ENCODE data around the gene RAG2. TPM values are rescaled to one million over a fixed set of nuclear protein-coding genes. Genes with fewer than 3 reads are reported as not detected.

The RAG2 gene
- total RNA-seq: not detected

DNA sequence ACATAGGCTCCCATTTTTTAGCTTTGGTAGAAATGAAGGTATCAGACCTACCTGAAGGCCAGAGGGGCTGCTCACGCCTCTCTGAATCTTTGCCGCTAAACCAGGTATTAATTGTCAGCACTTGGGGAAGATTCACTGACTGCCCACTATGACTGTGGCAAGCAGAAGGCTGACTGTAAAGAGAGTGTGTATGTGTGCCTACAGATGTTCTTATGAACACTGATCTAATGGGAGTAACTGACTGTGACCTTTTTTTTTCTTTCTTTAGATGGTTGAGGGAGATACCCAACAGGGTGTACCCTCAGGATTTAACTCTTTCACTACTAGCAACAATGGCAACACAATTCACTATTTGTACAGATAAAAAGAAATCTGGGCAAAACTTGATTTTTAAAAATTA is at the start of gene RAG2:
TSS of gene RAG2 (minus strand) at position 186 of the 400 bp plus-strand sequence. CDS start 4,068 bp downstream, outside the sequence.
- Mint-ChIP-seq H3K9me3 (no peaks in the 10 kb centered on the region), H3K27me3 (ENCODE audit: low read depth) (peaks cover 30% of the 10 kb centered on the region), H3K36me3 (ENCODE audit: insufficient read depth) (no peaks in the 10 kb centered on the region), H3K4me3 (no peak within 1 kb of the TSS), H3K4me1 (ENCODE audit: low read depth) (peaks cover 6% of the 10 kb centered on the region)
- DNase-seq (no peak), ATAC-seq (no peak)

GRCh38 chr11:36638556-36638955 is 40.5 kb upstream of the RAG2 start:
- peaks cover 2% of the 10 kb centered on the region for H3K9me3 Mint-ChIP-seq
- H3K4me3 Mint-ChIP-seq: no peak overlapping the region
- ATAC-seq (no peak), DNase-seq (no peak)
- H3K36me3 Mint-ChIP-seq (ENCODE audit: insufficient read depth): no peaks in the 10 kb centered on the region
- H3K4me1 Mint-ChIP-seq (ENCODE audit: low read depth): no peaks in the 10 kb centered on the region
- peaks cover 7% of the 10 kb centered on the region for H3K27me3 Mint-ChIP-seq (ENCODE audit: low read depth)

GRCh38 chr11:36635066-36635862 is 37.2 kb upstream of the RAG2 start:
- Mint-ChIP-seq H3K9me3 (no peaks in the 10 kb centered on the region), H3K4me3 (no peak overlapping the region), H3K27me3 (ENCODE audit: low read depth) (peaks cover 7% of the 10 kb centered on the region), H3K36me3 (ENCODE audit: insufficient read depth) (no peaks in the 10 kb centered on the region), H3K4me1 (ENCODE audit: low read depth) (no peaks in the 10 kb centered on the region)
- ATAC-seq: no peak
- DNase-seq: no peak

GRCh38 chr11:36631774-36632173 is 33.7 kb upstream of the RAG2 start:
- no peaks in the 10 kb centered on the region for H3K36me3 Mint-ChIP-seq (ENCODE audit: insufficient read depth)
- H3K4me3 Mint-ChIP-seq: no peak overlapping the region
- DNase-seq: no peak

GRCh38 chr11:36628765-36629244 is 30.8 kb upstream of the RAG2 start:
- H3K27me3 Mint-ChIP-seq (ENCODE audit: low read depth): peaks cover 18% of the 10 kb centered on the region
- H3K9me3 Mint-ChIP-seq: no peaks in the 10 kb centered on the region
- DNase-seq (no peak), ATAC-seq (no peak)
- no peaks in the 10 kb centered on the region for H3K4me1 Mint-ChIP-seq (ENCODE audit: low read depth)
- no peaks in the 10 kb centered on the region for H3K36me3 Mint-ChIP-seq (ENCODE audit: insufficient read depth)
- no peak overlapping the region for H3K4me3 Mint-ChIP-seq

More at GRCh38 chr11:36631774-36632173, 33.7 kb upstream of the RAG2 start:
- Mint-ChIP-seq H3K9me3 (no peaks in the 10 kb centered on the region), H3K27me3 (ENCODE audit: low read depth) (peaks cover 14% of the 10 kb centered on the region), H3K4me1 (ENCODE audit: low read depth) (no peaks in the 10 kb centered on the region)
- no peak for ATAC-seq

GRCh38 chr11:36628141-36628540 is 30.1 kb upstream of the RAG2 start:
- peaks cover 18% of the 10 kb centered on the region for H3K27me3 Mint-ChIP-seq (ENCODE audit: low read depth)
- no peak overlapping the region for H3K4me3 Mint-ChIP-seq
- H3K9me3 Mint-ChIP-seq: no peaks in the 10 kb centered on the region
- DNase-seq (no peak), ATAC-seq (no peak)
- no peaks in the 10 kb centered on the region for H3K4me1 Mint-ChIP-seq (ENCODE audit: low read depth)
- H3K36me3 Mint-ChIP-seq (ENCODE audit: insufficient read depth): no peaks in the 10 kb centered on the region

DNA sequence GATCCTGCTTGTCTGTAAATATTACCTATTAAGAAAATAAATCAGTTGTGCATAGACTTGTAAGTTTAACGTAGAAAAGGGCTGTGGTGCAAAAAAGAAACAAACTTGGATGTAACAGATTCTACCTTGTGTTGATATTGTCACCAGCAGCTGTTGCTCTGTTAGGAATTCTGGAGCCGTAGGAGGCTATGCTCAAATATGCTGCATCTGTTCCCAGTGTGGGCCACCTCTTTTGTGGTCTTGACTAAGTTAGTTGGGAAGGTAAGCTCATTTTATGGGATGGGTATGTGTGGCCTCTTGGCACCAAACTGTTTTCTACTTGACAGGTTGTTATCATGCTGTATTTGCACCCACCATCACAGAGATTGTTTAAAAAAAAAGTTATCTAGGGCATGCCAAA is 29.4 kb upstream of the RAG2 start:
- no peaks in the 10 kb centered on the region for H3K4me1 Mint-ChIP-seq (ENCODE audit: low read depth)
- H3K4me3 Mint-ChIP-seq: no peak overlapping the region
- no peak for DNase-seq
- H3K9me3 Mint-ChIP-seq: no peaks in the 10 kb centered on the region
- no peak for ATAC-seq
- H3K27me3 Mint-ChIP-seq (ENCODE audit: low read depth): peaks cover 18% of the 10 kb centered on the region
- H3K36me3 Mint-ChIP-seq (ENCODE audit: insufficient read depth): no peaks in the 10 kb centered on the region

DNA sequence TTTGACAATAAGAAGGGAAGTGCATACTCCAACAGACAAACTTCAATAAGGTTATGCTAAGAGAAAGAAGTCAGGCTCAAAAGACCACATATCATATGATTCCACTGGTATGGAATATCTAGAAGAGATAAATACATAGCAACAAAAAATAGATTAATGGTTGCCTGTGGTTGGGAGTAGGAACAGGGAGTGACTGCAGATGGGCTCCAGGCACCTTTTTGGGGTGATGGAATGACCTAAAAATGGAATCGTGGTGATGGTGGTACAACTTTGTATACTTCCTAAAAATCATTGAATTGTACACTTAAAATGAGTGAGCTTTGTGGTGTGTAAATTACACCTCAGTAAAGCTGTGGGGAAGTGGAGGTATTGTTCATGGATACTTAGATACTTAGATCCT is 29.0 kb upstream of the RAG2 start:
- no peak for ATAC-seq
- H3K27me3 Mint-ChIP-seq (ENCODE audit: low read depth): peaks cover 18% of the 10 kb centered on the region

GRCh38 chr11:36623494-36623893 is 25.5 kb upstream of the RAG2 start:
- DNase-seq (no peak), ATAC-seq (no peak)
- Mint-ChIP-seq H3K36me3 (ENCODE audit: insufficient read depth) (no peaks in the 10 kb centered on the region), H3K4me1 (ENCODE audit: low read depth) (peaks cover 5% of the 10 kb centered on the region), H3K4me3 (no peak overlapping the region), H3K9me3 (no peaks in the 10 kb centered on the region), H3K27me3 (ENCODE audit: low read depth) (peaks cover 24% of the 10 kb centered on the region)

More for the DNA sequence above, 29.0 kb upstream of the RAG2 start:
- no peak for DNase-seq
- H3K36me3 Mint-ChIP-seq (ENCODE audit: insufficient read depth): no peaks in the 10 kb centered on the region
- H3K9me3 Mint-ChIP-seq: no peaks in the 10 kb centered on the region
- H3K4me1 Mint-ChIP-seq (ENCODE audit: low read depth): no peaks in the 10 kb centered on the region
- H3K4me3 Mint-ChIP-seq: no peak overlapping the region

GRCh38 chr11:36622431-36623136 is 24.5 kb upstream of the RAG2 start:
- Mint-ChIP-seq H3K4me1 (ENCODE audit: low read depth) (peaks cover 5% of the 10 kb centered on the region), H3K4me3 (no peak overlapping the region), H3K9me3 (no peaks in the 10 kb centered on the region), H3K36me3 (ENCODE audit: insufficient read depth) (no peaks in the 10 kb centered on the region), H3K27me3 (ENCODE audit: low read depth) (peaks cover 20% of the 10 kb centered on the region)
- no peak for ATAC-seq
- DNase-seq: no peak

DNA sequence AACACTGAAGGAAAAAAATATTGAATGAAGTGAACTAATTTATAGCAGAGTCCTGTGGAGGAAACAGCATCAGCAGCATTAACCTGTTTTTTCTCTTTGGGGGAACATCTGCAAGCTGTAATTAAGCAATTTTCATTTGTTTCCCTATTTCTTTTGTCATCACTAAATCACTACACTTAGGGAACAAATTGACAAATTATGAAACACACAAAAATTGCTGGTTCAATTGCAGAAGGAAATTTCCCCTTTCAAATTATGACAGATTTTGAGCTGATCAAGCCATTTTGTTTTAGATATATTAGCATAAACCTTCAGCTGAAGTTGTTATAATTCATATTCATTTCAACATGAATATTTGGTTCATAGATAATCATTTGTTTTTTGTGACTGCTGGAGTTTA is 22.2 kb upstream of the RAG2 start:
- DNase-seq (no peak), ATAC-seq (no peak)
- Mint-ChIP-seq H3K4me3 (no peak overlapping the region), H3K9me3 (no peaks in the 10 kb centered on the region), H3K36me3 (ENCODE audit: insufficient read depth) (no peaks in the 10 kb centered on the region), H3K4me1 (ENCODE audit: low read depth) (peaks cover 5% of the 10 kb centered on the region), H3K27me3 (ENCODE audit: low read depth) (peaks cover 20% of the 10 kb centered on the region)

DNA sequence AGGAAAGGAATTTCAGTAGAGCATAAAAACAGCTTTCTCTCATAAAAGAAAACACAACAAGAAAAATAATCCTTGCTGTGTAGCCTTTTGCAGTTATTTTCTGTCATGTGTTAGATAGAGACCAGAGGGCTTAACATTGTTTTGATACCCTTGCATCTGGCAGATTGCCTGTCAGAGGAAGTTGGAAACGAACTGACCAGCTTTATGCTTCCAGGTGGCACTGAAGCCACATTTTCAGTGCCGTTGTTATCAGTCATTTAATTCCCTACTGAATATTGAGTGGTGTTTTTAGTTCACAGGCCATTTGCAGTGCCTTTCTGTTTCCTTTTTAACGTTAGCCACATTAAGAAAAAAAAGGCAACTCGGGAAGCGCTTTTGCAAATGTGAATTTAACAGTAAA is 21.5 kb upstream of the RAG2 start:
- no peaks in the 10 kb centered on the region for H3K9me3 Mint-ChIP-seq
- no peak for DNase-seq
- H3K36me3 Mint-ChIP-seq (ENCODE audit: insufficient read depth): no peaks in the 10 kb centered on the region

DNA sequence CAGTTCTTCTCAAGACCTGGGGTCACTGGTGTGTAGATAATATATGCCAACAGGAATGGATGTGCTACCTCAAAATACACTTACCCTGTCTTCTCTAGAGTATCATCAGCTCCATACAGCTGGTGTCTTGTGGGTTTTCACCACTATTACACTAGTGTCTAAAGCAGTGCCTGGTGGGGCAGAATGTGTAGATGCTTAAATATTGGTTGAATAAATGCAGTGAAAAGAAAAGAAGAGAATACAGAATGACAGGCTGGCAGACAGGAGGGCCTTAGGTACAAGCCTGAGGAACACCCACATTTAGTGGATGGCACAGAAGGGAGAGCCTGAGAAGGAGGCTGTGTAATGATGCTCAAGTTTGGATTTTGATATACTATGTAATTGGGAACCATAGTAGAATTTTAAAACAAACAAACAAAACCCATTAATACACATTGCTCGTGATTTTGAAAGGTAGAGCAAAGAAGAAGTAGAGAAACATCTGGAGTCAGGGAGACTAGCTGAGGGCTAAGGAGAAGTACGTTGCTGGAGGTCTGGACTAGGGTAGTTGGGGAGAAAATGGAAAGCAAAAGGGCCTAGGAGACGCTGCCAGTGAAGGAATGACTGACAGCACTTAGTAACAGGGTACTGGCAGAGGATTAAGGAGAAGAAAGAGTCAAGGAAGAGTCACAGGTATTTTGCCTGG is 20.5 kb upstream of the RAG2 start:
- Mint-ChIP-seq H3K4me3 (no peak overlapping the region), H3K9me3 (no peaks in the 10 kb centered on the region), H3K36me3 (ENCODE audit: insufficient read depth) (no peaks in the 10 kb centered on the region), H3K4me1 (ENCODE audit: low read depth) (peaks cover 5% of the 10 kb centered on the region), H3K27me3 (ENCODE audit: low read depth) (peaks cover 16% of the 10 kb centered on the region)
- no peak for DNase-seq
- ATAC-seq: no peak

More for the DNA sequence above, 21.5 kb upstream of the RAG2 start:
- no peak for ATAC-seq
- Mint-ChIP-seq H3K4me1 (ENCODE audit: low read depth) (peaks cover 5% of the 10 kb centered on the region), H3K4me3 (no peak overlapping the region), H3K27me3 (ENCODE audit: low read depth) (peaks cover 19% of the 10 kb centered on the region)

- no peak overlapping the region for H3K4me3 Mint-ChIP-seq
- H3K27me3 Mint-ChIP-seq (ENCODE audit: low read depth): peaks cover 16% of the 10 kb centered on the region
- DNase-seq (no peak), ATAC-seq (no peak)
- H3K36me3 Mint-ChIP-seq (ENCODE audit: insufficient read depth): no peaks in the 10 kb centered on the region
- peaks cover 5% of the 10 kb centered on the region for H3K4me1 Mint-ChIP-seq (ENCODE audit: low read depth)
- H3K9me3 Mint-ChIP-seq: no peaks in the 10 kb centered on the region
These were observed 19.7 kb upstream of the RAG2 start for GRCh38 chr11:36617543-36618362.

All from activated T-cell treated with anti-CD3 and anti-CD28 coated beads, Interleukin-2, amount 50 U/mL, for 4 hours (primary cell).